Omental fat pad (tissue), 4 donors: ENCODE results near the gene ZNF385C. TPM values are rescaled to one million over a fixed set of nuclear protein-coding genes. Genes with fewer than 3 reads are reported as not detected.

Experiments
- ATAC-seq: fragments of 150-250 bp; one replicate; pipeline ENCODE4 v1.9.1; 2016; ENCODE audit warnings: mild to moderate bottlenecking, moderate library complexity; ENCODE audit not compliant: low FRiP score
- DNase-seq: peaks from one replicate; pipeline ENCODE4 v3.0.0-alpha.2; 2019; ENCODE audit warnings: low spot score
- total RNA-seq, 4 donors: library from RNA; depleted of rRNA; stranded (reverse); fragments of >200 nt; gene quantifications; one replicate each; pipeline ENCODE4 v1.1.0, GENCODE V29; 2016
- TF ChIP-seq, protein P1 (sequence below), 3 donors: fragments of 450-650 bp; IDR thresholded peaks; one replicate each; pipeline ENCODE4 v1.5.1; 2016 to 2017; ENCODE audit warnings: antibody characterized with exemption in 3 of 3, mild to moderate bottlenecking in 3 of 3, moderate library complexity in 2 of 3

Gene ZNF385C
- total RNA-seq, 4 donors from 2014 or later: not detected

DNA sequence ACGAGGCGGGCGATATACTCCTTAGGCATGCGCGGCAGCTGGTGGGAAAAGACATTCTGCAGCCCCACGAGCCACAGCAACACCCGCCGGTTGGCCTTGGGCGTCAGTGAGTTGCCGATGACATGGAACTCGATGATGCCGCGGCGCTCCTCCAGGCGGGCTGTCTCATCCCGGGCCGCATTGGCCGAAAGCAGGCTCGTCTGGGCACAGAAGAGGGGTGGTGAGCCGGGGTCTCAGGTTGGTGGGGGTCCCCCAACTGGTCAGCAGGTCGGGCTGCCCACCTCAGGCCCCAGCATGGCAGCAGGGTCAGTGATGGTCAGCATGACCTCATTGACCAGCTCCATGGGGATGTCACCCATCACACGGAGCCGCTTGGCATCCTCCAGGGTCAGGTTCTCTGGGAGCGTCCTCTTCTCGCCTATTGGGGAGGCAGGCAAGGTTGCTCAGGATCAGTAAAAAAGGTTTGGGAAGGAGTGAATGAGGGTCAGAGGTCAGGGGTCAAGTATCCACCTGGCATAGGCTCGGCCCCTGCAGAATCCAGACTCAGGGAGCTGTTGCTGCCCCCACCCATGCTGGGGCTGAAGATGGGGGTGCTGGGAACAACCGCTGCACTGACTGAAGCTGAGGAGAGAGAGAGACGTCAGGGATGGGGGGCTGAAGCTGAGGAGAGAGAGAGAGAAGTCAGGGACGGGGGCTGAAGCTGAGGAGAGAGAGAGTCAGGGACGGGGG is 19.3 kb upstream of the ZNF385C start:
- DNase-seq: no peak
- TF ChIP-seq, protein P1, sequence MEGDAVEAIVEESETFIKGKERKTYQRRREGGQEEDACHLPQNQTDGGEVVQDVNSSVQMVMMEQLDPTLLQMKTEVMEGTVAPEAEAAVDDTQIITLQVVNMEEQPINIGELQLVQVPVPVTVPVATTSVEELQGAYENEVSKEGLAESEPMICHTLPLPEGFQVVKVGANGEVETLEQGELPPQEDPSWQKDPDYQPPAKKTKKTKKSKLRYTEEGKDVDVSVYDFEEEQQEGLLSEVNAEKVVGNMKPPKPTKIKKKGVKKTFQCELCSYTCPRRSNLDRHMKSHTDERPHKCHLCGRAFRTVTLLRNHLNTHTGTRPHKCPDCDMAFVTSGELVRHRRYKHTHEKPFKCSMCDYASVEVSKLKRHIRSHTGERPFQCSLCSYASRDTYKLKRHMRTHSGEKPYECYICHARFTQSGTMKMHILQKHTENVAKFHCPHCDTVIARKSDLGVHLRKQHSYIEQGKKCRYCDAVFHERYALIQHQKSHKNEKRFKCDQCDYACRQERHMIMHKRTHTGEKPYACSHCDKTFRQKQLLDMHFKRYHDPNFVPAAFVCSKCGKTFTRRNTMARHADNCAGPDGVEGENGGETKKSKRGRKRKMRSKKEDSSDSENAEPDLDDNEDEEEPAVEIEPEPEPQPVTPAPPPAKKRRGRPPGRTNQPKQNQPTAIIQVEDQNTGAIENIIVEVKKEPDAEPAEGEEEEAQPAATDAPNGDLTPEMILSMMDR (IDR thresholded peaks at IDR 0.05): no peak
- ATAC-seq: no peak

DNA sequence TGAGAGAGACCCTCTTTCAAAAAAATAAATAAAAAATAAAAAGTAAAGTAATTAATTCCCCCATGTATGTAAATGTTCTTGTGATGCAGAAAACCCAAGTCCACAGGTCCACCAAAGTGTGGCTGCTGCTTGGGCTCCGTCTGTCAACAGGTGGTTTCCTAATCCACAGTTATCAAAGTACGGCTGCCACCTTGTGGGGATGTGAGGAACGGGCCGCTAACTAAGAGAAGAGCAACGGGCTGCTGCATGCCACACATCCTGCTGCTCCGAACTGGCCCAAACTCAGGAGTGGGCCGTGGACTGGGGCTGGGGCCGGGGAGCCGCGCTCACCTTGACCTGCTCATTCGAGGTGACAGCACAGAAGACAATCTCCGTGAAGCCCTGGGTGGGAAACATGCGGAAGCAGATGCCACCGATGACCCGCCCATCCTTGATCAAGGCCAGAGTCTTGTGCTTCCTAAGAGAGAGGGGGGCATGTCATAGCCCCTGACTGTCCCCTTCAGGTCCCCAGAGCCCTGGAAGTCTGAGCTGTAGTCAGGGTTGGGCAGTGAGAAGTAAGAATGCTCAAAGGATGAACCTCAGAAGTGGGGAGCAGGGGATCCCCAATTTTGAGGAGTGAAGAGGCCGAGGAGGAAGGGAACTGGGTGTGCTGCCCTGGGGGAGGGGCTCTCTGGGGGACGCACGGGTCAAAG is 18.6 kb upstream of the ZNF385C start:
- TF ChIP-seq, protein P1 (IDR thresholded peaks at IDR 0.05): peak in 2 of 3 donors; percentile 53 to 56
- ATAC-seq (no peak), DNase-seq (peak; percentile 78)

DNA sequence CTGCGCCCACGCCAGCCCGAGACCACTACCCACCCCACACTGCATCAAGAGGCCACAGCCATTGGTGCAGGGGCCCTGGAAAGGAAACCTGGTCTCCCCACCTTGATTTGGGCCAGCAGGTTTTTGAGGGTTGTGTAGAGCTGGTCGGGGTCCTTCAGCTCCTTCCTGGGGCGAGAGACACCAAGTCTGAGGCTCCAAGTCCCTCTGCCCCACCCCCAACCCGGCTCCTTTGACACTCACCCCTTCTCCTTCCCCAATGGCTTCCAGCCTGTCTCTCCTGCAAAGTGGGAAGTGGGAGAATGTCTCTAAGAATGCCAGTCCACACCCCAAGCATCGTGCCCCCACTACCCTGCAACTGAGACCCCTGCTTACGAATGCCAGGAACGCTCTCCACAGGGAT is 15.8 kb upstream of the ZNF385C start:
- TF ChIP-seq, protein P1 (IDR thresholded peaks at IDR 0.05): no peak
- DNase-seq (no peak), ATAC-seq (no peak)

- TF ChIP-seq, protein P1 (IDR thresholded peaks at IDR 0.05): no peak
- ATAC-seq (no peak), DNase-seq (no peak)
These were observed 15.2 kb upstream of the ZNF385C start for GRCh38 chr17:42113293-42114069.

GRCh38 chr17:42112552-42113176 is 14.4 kb upstream of the ZNF385C start, which contains the start of gene DHX58:
TSS of gene DHX58 (minus strand) at chr17:42112714. CDS start at chr17:42111892, 822 bp downstream.
- TF ChIP-seq, protein P1 (IDR thresholded peaks at IDR 0.05): no peak
- DNase-seq: no peak
- ATAC-seq: peak; percentile 80

DNA sequence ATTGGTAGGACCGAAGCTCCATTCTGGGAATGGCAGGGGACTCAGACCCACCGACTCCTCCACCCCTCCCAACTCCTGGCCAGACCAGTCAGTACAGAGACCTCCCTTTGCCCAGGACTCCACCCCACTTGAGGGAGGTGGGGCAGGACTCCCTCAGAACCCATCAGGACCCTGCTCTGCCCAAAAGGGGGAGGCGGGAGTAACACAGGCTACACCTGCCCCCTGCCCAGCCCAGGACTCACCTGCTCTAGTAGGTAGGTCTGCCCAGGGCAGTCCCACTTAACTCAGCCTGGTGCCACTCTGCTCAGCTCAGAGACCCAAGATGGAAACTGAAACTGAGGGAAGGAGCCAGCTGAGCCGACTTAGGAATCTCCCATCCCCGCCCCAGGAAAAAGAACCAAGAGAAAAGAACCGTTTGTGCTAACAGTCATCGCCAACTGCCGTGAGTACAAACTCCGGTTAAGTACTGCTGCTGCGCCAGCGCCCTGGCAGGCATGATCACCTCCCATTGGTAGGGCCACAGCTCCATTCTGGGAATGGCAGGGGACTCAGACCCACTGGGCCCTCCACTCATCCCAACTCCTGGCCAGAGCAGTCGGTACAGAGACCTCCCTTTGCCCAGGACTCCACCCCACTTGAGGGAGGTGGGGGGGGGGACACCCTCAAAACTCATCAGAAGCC is 13.7 kb upstream of the ZNF385C start:
- ATAC-seq (peak; percentile 56), DNase-seq (no peak)
- TF ChIP-seq, protein P1 (IDR thresholded peaks at IDR 0.05): no peak
